OCI-LY7 (cell line): Measurements from ENCODE around the gene MCF2L2.

Source experiments
- EZH2phosphoT487 ChIP-seq: fragments of 200-600 bp; sonication (generic); IDR thresholded peaks from 2 replicates; pipeline ENCODE4 v1.6.1; 2018; ENCODE audit warnings: low read depth, borderline replicate concordance, mild to moderate bottlenecking, mixed run types, antibody characterized with exemption, low read length, moderate library complexity, mixed read lengths
- TF ChIP-seq, protein P1 (sequence below): fragments of 200-600 bp; sonication (generic); conservative IDR thresholded peaks from 2 replicates; pipeline ENCODE4 v1.5.1; 2014; ENCODE audit warnings: mild to moderate bottlenecking, antibody characterized with exemption, low read length, moderate library complexity, mixed read lengths

- TF ChIP-seq, protein P1, sequence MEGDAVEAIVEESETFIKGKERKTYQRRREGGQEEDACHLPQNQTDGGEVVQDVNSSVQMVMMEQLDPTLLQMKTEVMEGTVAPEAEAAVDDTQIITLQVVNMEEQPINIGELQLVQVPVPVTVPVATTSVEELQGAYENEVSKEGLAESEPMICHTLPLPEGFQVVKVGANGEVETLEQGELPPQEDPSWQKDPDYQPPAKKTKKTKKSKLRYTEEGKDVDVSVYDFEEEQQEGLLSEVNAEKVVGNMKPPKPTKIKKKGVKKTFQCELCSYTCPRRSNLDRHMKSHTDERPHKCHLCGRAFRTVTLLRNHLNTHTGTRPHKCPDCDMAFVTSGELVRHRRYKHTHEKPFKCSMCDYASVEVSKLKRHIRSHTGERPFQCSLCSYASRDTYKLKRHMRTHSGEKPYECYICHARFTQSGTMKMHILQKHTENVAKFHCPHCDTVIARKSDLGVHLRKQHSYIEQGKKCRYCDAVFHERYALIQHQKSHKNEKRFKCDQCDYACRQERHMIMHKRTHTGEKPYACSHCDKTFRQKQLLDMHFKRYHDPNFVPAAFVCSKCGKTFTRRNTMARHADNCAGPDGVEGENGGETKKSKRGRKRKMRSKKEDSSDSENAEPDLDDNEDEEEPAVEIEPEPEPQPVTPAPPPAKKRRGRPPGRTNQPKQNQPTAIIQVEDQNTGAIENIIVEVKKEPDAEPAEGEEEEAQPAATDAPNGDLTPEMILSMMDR, result no peak
- no peak for TF ChIP-seq EZH2phosphoT487
These were observed 181.3 kb downstream of the MCF2L2 start for GRCh38 chr3:183247011-183247589.
